ENCODE results near the gene MON1B. TPM values are rescaled to one million over a fixed set of nuclear protein-coding genes. Genes with fewer than 3 reads are reported as not detected.

Gene MON1B
- total RNA-seq, 1 experiment from 2014 or later = 49.1 TPM

GRCh38 chr16:77195411-77195810 lies 4.4 kb downstream of the MON1B start:
- Mint-ChIP-seq H3K36me3 (peaks cover 25% of the 10 kb centered on the region), H3K4me1 (peaks cover 14% of the 10 kb centered on the region), H3K27ac (no peak overlapping the region), H3K27me3 (ENCODE audit: low read depth) (no peaks in the 10 kb centered on the region), H3K9me3 (no peaks in the 10 kb centered on the region), H3K4me3 (no peak overlapping the region)
- CTCF ChIA-PET = no interaction called here
- TF ChIP-seq ZNF532 (CRISPR knock-in tag; IDR thresholded peaks at IDR 0.05; ENCODE audit: borderline replicate concordance) (no peak), MYBL2 (CRISPR knock-in tag; IDR thresholded peaks at IDR 0.05) (no peak), HMGA2 (CRISPR knock-in tag; IDR thresholded peaks at IDR 0.05) (no peak), ZNF281 (CRISPR knock-in tag; IDR thresholded peaks at IDR 0.05) (no peak), ERG (CRISPR knock-in tag; IDR thresholded peaks at IDR 0.05) (no peak), TEAD1 (CRISPR knock-in tag; IDR thresholded peaks at IDR 0.05) (no peak), GTF2I (CRISPR knock-in tag; conservative IDR thresholded peaks at IDR 0.05) (no peak), MAX (CRISPR knock-in tag; IDR thresholded peaks at IDR 0.05) (no peak)
- DNase-seq (ENCODE audit: low spot score) = no peak
- POLR2A ChIA-PET = no interaction called here
- ATAC-seq = no peak

- ATAC-seq (no peak), DNase-seq (ENCODE audit: low spot score) (no peak)
- no peaks in the 10 kb centered on the region for H3K9me3 Mint-ChIP-seq
- H3K4me3 Mint-ChIP-seq = no peak overlapping the region
- no peak overlapping the region for H3K27ac Mint-ChIP-seq
- peaks cover 25% of the 10 kb centered on the region for H3K36me3 Mint-ChIP-seq
- no peaks in the 10 kb centered on the region for H3K4me1 Mint-ChIP-seq
- no peaks in the 10 kb centered on the region for H3K27me3 Mint-ChIP-seq (ENCODE audit: low read depth)
- no peak for TF ChIP-seq ZNF121 (CRISPR knock-in tag; IDR thresholded peaks at IDR 0.05)
- TF ChIP-seq JAZF1 (CRISPR knock-in tag; IDR thresholded peaks at IDR 0.05) = no peak
- no peak for TF ChIP-seq USF2 (CRISPR knock-in tag; IDR thresholded peaks at IDR 0.05)
- no peak for TF ChIP-seq TP53 (CRISPR knock-in tag; IDR thresholded peaks at IDR 0.05)
- TF ChIP-seq ZNF532 (CRISPR knock-in tag; IDR thresholded peaks at IDR 0.05; ENCODE audit: borderline replicate concordance) = no peak
- POLR2A ChIA-PET = no interaction called here
- CTCF ChIA-PET = no interaction called here
These were observed 6.8 kb downstream of the MON1B start for GRCh38 chr16:77197747-77198146.

All from WTC11 (cell line).